CD4-positive, alpha-beta T cell treated with Interferon alpha-2 for 1 hour (primary cell): ENCODE measurements around the gene CEP112.
"Not testable (repeated sequence)": the region's sequence is repeated elsewhere in the genome, so short reads cannot be mapped to it uniquely, and the experiment has no call there.

Experiments used
- DNase-seq, 2 donors: peaks; one replicate each; pipeline ENCODE4 v3.0.0-alpha.2; 2020 to 2022

The CEP112 gene

GRCh38 chr17:65813306-65813705 lies 378.6 kb downstream of the CEP112 start:
- DNase-seq = no peak

GRCh38 chr17:65811043-65811442 lies 380.9 kb downstream of the CEP112 start:
- no peak for DNase-seq

- DNase-seq = no peak
Measured at GRCh38 chr17:65809366-65809765, 382.6 kb downstream of the CEP112 start.

- DNase-seq = not testable (repeated sequence)
Measured at GRCh38 chr17:65808566-65808965, 383.4 kb downstream of the CEP112 start.

- DNase-seq = no peak
Measured at GRCh38 chr17:65807361-65807760, 384.6 kb downstream of the CEP112 start.

GRCh38 chr17:65801513-65801912 lies 390.4 kb downstream of the CEP112 start:
- DNase-seq = no peak

GRCh38 chr17:65800655-65801054 lies 391.3 kb downstream of the CEP112 start:
- DNase-seq = no peak

- no peak for DNase-seq
Measured at GRCh38 chr17:65799869-65800268, 392.1 kb downstream of the CEP112 start.

- DNase-seq = no peak
Measured at GRCh38 chr17:65799454-65799853, 392.5 kb downstream of the CEP112 start.

- DNase-seq = peak in 1 of 2 donors; percentile 28
Measured at GRCh38 chr17:65797809-65798208, 394.1 kb downstream of the CEP112 start.

GRCh38 chr17:65797101-65797500 lies 394.8 kb downstream of the CEP112 start:
- DNase-seq = no peak

GRCh38 chr17:65794572-65794971 lies 397.4 kb downstream of the CEP112 start:
- DNase-seq = peak in 1 of 2 donors; percentile 19

GRCh38 chr17:65790241-65790640 lies 401.7 kb downstream of the CEP112 start:
- no peak for DNase-seq

GRCh38 chr17:65787503-65787902 lies 404.4 kb downstream of the CEP112 start:
- DNase-seq = no peak

- DNase-seq = no peak
Measured at GRCh38 chr17:65786479-65786878, 405.5 kb downstream of the CEP112 start.

- DNase-seq = no peak
Measured at GRCh38 chr17:65785109-65785508, 406.8 kb downstream of the CEP112 start.

- no peak for DNase-seq
Measured at GRCh38 chr17:65783845-65784334, 408.0 kb downstream of the CEP112 start.

GRCh38 chr17:65782104-65782706 lies 409.7 kb downstream of the CEP112 start:
- DNase-seq = not testable (repeated sequence)

- no peak for DNase-seq
Measured at GRCh38 chr17:65780111-65780510, 411.8 kb downstream of the CEP112 start.

GRCh38 chr17:65776890-65777289 lies 415.0 kb downstream of the CEP112 start:
- no peak for DNase-seq

- no peak for DNase-seq
Measured at GRCh38 chr17:65774787-65775186, 417.1 kb downstream of the CEP112 start.

- DNase-seq = no peak
Measured at GRCh38 chr17:65772989-65773388, 418.9 kb downstream of the CEP112 start.

GRCh38 chr17:65771704-65772103 lies 420.2 kb downstream of the CEP112 start:
- DNase-seq = no peak

- DNase-seq = no peak
Measured at GRCh38 chr17:65763786-65764185, 428.1 kb downstream of the CEP112 start.

GRCh38 chr17:65762973-65763372 lies 429.0 kb downstream of the CEP112 start:
- no peak for DNase-seq
